ENCODE data around the gene IARS1. TPM values are rescaled to one million over a fixed set of nuclear protein-coding genes. Genes with fewer than 3 reads are reported as not detected.
A peak's percentile ranks its signal among the peaks of the same experiment; 100 is the strongest.

IARS1 gene
- 130 and 132 TPM in 2 replicates for total RNA-seq
- polyA plus RNA-seq, result 25.0 and 32.8 TPM in 2 replicates
- polyA plus RNA-seq (2011; cell fraction: cytosol; rRNA removed), result 45.8 and 47.2 TPM in 2 replicates
- 114 and 123 TPM in 2 replicates for polyA plus RNA-seq (2011; cell fraction: nucleus; rRNA removed)
- 93.9 and 138 TPM in 2 replicates for polyA plus RNA-seq (2012)
- polyA minus RNA-seq, result 93.5 and 131 TPM in 2 replicates
- polyA minus RNA-seq (2011; cell fraction: cytosol; rRNA and poly(A)+ RNA removed), result 107 TPM
- 115 and 173 TPM in 2 replicates for polyA minus RNA-seq (2011; cell fraction: nucleus; rRNA and poly(A)+ RNA removed)
- percentile 92 among the genes with signal in this experiment for Bru-seq, nascent RNA
- BruChase-seq, experiment 1, labeled RNA remaining after a 6-hour chase, result percentile 86 among the genes with signal in this experiment
- BruChase-seq, experiment 2, labeled RNA remaining after a 2-hour chase, result percentile 85 among the genes with signal in this experiment
- long read RNA-seq, full-length matches to known transcripts, result 65 of 275 reads
- long read RNA-seq, partial matches to known transcripts, result 162 of 275 reads
- long read RNA-seq, other reads (novel, unspliced or antisense), result 48 of 275 reads

DNA sequence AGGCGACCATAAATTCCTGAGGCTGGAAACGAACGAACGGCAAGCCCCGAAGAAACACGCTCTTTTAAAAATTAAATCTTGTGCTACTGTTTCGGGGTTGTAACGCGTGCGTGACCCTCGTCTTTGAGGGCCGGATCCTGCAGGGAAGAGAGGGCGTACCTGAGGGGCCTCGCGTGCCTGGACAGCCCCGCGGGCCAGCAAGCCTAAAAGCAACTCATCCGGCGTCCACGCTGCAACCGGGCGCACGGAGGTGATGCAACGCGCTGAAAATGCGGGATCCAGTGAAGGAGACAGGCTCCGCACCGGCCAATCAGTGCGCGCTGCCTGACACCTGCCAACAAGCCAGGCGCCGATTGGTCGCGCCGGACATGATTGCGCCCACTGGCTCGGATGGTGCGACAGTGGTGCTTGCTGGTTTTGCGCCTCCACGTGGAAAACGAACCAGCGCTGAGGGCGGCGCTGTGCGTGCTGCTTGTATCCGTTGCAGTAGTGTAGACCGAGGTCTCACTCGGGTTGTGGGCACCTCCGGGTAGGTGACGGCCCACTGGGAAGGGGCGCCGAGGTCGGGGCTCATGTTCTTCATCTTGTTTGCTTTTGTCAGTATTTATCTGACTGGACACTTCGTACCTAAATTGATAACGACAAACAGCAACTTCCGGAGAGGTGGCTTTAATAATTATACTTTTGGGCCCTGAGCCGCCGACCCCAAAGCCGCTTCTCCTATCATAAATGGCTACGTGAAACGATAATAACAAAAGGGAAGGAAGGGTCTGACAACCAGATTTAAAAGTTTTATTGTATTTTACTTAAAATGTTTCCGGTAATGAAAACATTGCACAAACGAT, at the start of gene IARS1:
TSS of gene IARS1 (minus strand) at position 246 of the 845 bp plus-strand sequence. CDS start 4,278 bp downstream, outside the sequence.
- CTCF ChIA-PET, result no interaction called here

More for the DNA sequence above, at the start of gene IARS1:
- dilution Hi-C loops (cut with MboI; ENCODE audit: extremely low pct_ligation_motif_present, low sequenced_read_pairs), result no loop called here
- BruUV-seq (replicated peaks), result TSS peak; percentile 89
- Histone ChIP-seq H3K4me2 (ENCODE audit: insufficient read depth, low read length) (peak within 1 kb of the TSS; percentile 97), H3K4me1 (ENCODE audit: control insufficient read depth, extremely low read depth, insufficient read depth, low read length) (peaks cover 23% of the 10 kb centered on the region), H3K27me3 (ENCODE audit: control insufficient read depth in 2 of 2, insufficient read depth in 2 of 2, low read length in 2 of 2) (no peaks in the 10 kb centered on the region), H3K9ac (replicated peaks; ENCODE audit: extremely low read depth, insufficient read depth, low read length) (peak within 1 kb of the TSS; percentile 92), H3K4me3 (replicated peaks in 1 of 3; ENCODE audit: insufficient read depth in 1 of 3, low read depth in 1 of 3, low read length in 3 of 3) (peak within 1 kb of the TSS; percentile 76 to 98 (median 78)), H3K36me3 (ENCODE audit: control insufficient read depth in 2 of 2, extremely low read depth in 1 of 2, insufficient read depth in 2 of 2, low read length in 2 of 2) (peaks cover 3% of the 10 kb centered on the region in 2 experiments), H3K9me1 (replicated peaks; ENCODE audit: control insufficient read depth, extremely low read depth, insufficient read depth, low read length) (no peaks in the 10 kb centered on the region), H2AFZ (ENCODE audit: low read depth, low read length) (peak within 1 kb of the TSS; percentile 69), H3K79me2 (ENCODE audit: control insufficient read depth, insufficient read depth, low read length) (peaks cover 47% of the 10 kb centered on the region), H3K9me3 (replicated peaks; ENCODE audit: control insufficient read depth, insufficient read depth, low read length) (no peaks in the 10 kb centered on the region), H3K27ac (ENCODE audit: insufficient read depth, low read depth, low read length) (peak within 1 kb of the TSS; percentile 64), H4K20me1 (replicated peaks; ENCODE audit: control insufficient read depth, extremely low read depth, insufficient read depth, low read length) (no peaks in the 10 kb centered on the region)
- FAIRE-seq (peak; percentile 96), DNase-seq (ENCODE audit: low read depth, low spot score) (peak; percentile 99)
- TF ChIP-seq, protein P1, sequence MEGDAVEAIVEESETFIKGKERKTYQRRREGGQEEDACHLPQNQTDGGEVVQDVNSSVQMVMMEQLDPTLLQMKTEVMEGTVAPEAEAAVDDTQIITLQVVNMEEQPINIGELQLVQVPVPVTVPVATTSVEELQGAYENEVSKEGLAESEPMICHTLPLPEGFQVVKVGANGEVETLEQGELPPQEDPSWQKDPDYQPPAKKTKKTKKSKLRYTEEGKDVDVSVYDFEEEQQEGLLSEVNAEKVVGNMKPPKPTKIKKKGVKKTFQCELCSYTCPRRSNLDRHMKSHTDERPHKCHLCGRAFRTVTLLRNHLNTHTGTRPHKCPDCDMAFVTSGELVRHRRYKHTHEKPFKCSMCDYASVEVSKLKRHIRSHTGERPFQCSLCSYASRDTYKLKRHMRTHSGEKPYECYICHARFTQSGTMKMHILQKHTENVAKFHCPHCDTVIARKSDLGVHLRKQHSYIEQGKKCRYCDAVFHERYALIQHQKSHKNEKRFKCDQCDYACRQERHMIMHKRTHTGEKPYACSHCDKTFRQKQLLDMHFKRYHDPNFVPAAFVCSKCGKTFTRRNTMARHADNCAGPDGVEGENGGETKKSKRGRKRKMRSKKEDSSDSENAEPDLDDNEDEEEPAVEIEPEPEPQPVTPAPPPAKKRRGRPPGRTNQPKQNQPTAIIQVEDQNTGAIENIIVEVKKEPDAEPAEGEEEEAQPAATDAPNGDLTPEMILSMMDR (IDR thresholded peaks at IDR 0.05; ENCODE audit: extremely low read depth in 1 of 2, insufficient read depth in 1 of 2, low read depth in 1 of 2, low read length in 2 of 2), result peak in 1 of 2 donors; percentile 40
- TF ChIP-seq, protein P2, sequence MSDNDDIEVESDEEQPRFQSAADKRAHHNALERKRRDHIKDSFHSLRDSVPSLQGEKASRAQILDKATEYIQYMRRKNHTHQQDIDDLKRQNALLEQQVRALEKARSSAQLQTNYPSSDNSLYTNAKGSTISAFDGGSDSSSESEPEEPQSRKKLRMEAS (IDR thresholded peaks at IDR 0.05; ENCODE audit: insufficient read depth, insufficient read length), result peak; percentile 95
- peak; percentile 9 for TF ChIP-seq FOS (IDR thresholded peaks at IDR 0.05; ENCODE audit: borderline replicate concordance, insufficient read depth, low read length)
- peak; percentile 97 for TF ChIP-seq POLR2A (IDR thresholded peaks at IDR 0.05; ENCODE audit: low read depth, low read length)
- no peak for TF ChIP-seq GATA2 (IDR thresholded peaks at IDR 0.05; ENCODE audit: insufficient read depth, insufficient read length, low read depth, low read length)
- TF ChIP-seq MYC (IDR thresholded peaks at IDR 0.05; ENCODE audit: low read depth, low read length), result peak; percentile 87
- no peak for TF ChIP-seq EZH2 (IDR thresholded peaks at IDR 0.05; ENCODE audit: borderline replicate concordance, low read depth, low read length, severe bottlenecking)
- no peak for TF ChIP-seq JUN (IDR thresholded peaks at IDR 0.05; ENCODE audit: borderline replicate concordance, insufficient read depth, insufficient read length, low read depth)
- TF ChIP-seq POLR2AphosphoS5 (IDR thresholded peaks at IDR 0.05; ENCODE audit: insufficient read depth, low read depth, low read length), result peak; percentile 93
- POLR2A ChIA-PET, result no interaction called here
- intact Hi-C loops (cut with micrococcal nuclease), result loop anchor here (1.0 to 10.0 kb wide), 5 partner anchors 32 to 411 kb away; partner anchors contain the start of genes CENPP and NOL8
